Glutamatergic neuron (in vitro differentiated cells): ENCODE results near the gene BSG. TPM values are rescaled to one million over a fixed set of nuclear protein-coding genes. Genes with fewer than 3 reads are reported as not detected.

ENCODE experiments used
- DNase-seq: peaks from one replicate; pipeline ENCODE4 v3.0.0; 2022
- H3K27ac Mint-ChIP-seq: one replicate; pipeline ENCODE4 v1.8.0; 2020; ENCODE audit warnings: mild to moderate bottlenecking, mixed read lengths, inconsistent platforms; ENCODE audit not compliant: unreplicated experiment
- H3K27me3 Mint-ChIP-seq: one replicate; pipeline ENCODE4 v1.8.0; 2020; ENCODE audit warnings: mild to moderate bottlenecking, moderate library complexity, mixed read lengths, inconsistent platforms; ENCODE audit not compliant: unreplicated experiment
- H3K36me3 Mint-ChIP-seq: one replicate; pipeline ENCODE4 v1.8.0; 2020; ENCODE audit warnings: mild to moderate bottlenecking, mixed read lengths, inconsistent platforms; ENCODE audit not compliant: unreplicated experiment
- H3K4me1 Mint-ChIP-seq: one replicate; pipeline ENCODE4 v1.8.0; 2020; ENCODE audit warnings: mild to moderate bottlenecking, low read depth, mixed read lengths, inconsistent platforms; ENCODE audit not compliant: unreplicated experiment
- H3K4me3 Mint-ChIP-seq: one replicate; pipeline ENCODE4 v1.8.0; 2020; ENCODE audit warnings: mild to moderate bottlenecking, mixed read lengths, inconsistent platforms; ENCODE audit not compliant: unreplicated experiment
- H3K9me3 Mint-ChIP-seq: one replicate; pipeline ENCODE4 v1.8.0; 2020; ENCODE audit warnings: mild to moderate bottlenecking, moderate library complexity, mixed read lengths, inconsistent platforms; ENCODE audit not compliant: unreplicated experiment
- CTCF ChIP-seq: fragments of 200-600 bp; sonication (generic); IDR thresholded peaks from one replicate; pipeline ENCODE4 v1.5.0; 2021; ENCODE audit not compliant: partially characterized antibody, unreplicated experiment
- total RNA-seq: library from RNA; stranded (reverse); fragmentation: NEBNext Ultra II Directional; extraction: Animal tissue kit (Norgen Biotek cat#: 25700); gene quantifications from one replicate; pipeline ENCODE4 v1.2.1, GENCODE V29; 2021; ENCODE audit not compliant: unreplicated experiment

The BSG gene
- total RNA-seq, 1 donor from 2014 or later: 470 TPM

GRCh38 chr19:610071-610800 lies 37.8 kb downstream of the BSG start:
- Mint-ChIP-seq H3K9me3 (peaks cover 8% of the 10 kb centered on the region), H3K4me1 (peaks cover 9% of the 10 kb centered on the region), H3K4me3 (no peak overlapping the region), H3K27me3 (peaks cover 6% of the 10 kb centered on the region), H3K27ac (peak overlapping the region; percentile 72), H3K36me3 (no peaks in the 10 kb centered on the region)
- no peak for DNase-seq
- TF ChIP-seq CTCF: no peak

- Mint-ChIP-seq H3K9me3 (peaks cover 8% of the 10 kb centered on the region), H3K4me3 (peak overlapping the region; percentile 58), H3K27me3 (peaks cover 10% of the 10 kb centered on the region), H3K36me3 (no peaks in the 10 kb centered on the region), H3K4me1 (peaks cover 9% of the 10 kb centered on the region), H3K27ac (peak overlapping the region; percentile 96)
- TF ChIP-seq CTCF: no peak
- peak; percentile 83 for DNase-seq
Measured at GRCh38 chr19:610801-611480, 38.5 kb downstream of the BSG start.

- H3K36me3 Mint-ChIP-seq: no peaks in the 10 kb centered on the region
- TF ChIP-seq CTCF: no peak
- peaks cover 10% of the 10 kb centered on the region for H3K27me3 Mint-ChIP-seq
Measured at GRCh38 chr19:611481-611868, 39.1 kb downstream of the BSG start.

GRCh38 chr19:612941-613340 lies 40.5 kb downstream of the BSG start:
- Mint-ChIP-seq H3K27ac (no peak overlapping the region), H3K4me3 (no peak overlapping the region), H3K27me3 (peaks cover 7% of the 10 kb centered on the region), H3K9me3 (peaks cover 8% of the 10 kb centered on the region), H3K36me3 (no peaks in the 10 kb centered on the region), H3K4me1 (peaks cover 9% of the 10 kb centered on the region)
- no peak for TF ChIP-seq CTCF
- DNase-seq: no peak

More at GRCh38 chr19:611481-611868, 39.1 kb downstream of the BSG start:
- peaks cover 9% of the 10 kb centered on the region for H3K4me1 Mint-ChIP-seq
- H3K9me3 Mint-ChIP-seq: peaks cover 8% of the 10 kb centered on the region
- no peak for DNase-seq
- peak overlapping the region; percentile 64 for H3K27ac Mint-ChIP-seq
- H3K4me3 Mint-ChIP-seq: no peak overlapping the region
